ENCODE results near the gene OPA3. TPM values are rescaled to one million over a fixed set of nuclear protein-coding genes. Genes with fewer than 3 reads are reported as not detected.
A peak's percentile ranks its signal among the peaks of the same experiment; 100 is the strongest.
"Not testable (repeated sequence)": the region's sequence is repeated elsewhere in the genome, so short reads cannot be mapped to it uniquely, and the experiment has no call there.

Gene OPA3
- total RNA-seq = 1 to 10 TPM; 2.8 to 9.1 (median 5.1) TPM

DNA sequence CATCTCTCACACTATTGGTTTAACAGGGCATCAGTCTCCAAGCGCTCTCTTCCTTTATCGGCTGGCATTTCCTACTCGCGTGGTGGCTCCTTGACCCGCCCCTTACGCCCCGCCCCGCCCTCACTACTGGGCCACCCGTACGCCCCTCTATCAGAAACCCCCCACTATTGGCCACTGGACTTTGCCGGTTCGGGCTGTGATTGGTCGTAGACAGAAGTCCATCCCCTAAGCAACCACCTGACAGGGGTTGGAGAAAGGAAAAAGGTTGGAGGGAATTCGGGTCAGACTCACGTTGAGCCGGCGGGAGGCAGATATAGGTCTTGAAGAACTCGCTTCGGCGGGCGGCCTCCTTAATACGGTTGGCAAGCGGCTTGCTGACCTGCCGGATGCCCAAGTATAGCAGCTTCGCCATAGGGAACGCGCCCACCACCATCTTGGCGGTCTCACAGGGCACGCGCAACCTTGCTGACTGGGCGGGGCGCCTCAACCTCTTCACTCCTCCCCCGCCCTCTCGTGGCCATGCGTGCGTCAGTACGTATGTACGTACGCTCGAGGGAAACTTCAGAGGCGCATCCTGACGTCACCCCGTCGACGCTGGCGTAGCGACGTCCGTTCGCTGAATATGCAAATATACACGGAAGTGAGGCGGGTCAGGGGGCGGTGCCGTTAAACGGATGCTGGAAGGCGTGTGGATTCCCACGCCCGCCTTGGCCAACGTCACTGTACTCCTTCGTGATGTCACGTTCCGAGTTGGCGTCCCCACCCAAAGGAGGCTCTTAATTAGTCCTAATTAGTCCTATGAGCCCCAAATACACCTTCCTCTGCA is at the start of gene OPA3:
TSS of gene OPA3 (minus strand) at position 471 of the 826 bp plus-strand sequence. CDS start at position 433, 38 bp downstream.
- Histone ChIP-seq H3K27ac (peak within 1 kb of the TSS; percentile 95 to 99), H3K27me3 (no peaks in the 10 kb centered on the region), H3K4me1 (peaks cover 0 to 3% of the 10 kb centered on the region in 2 donors), H3K9me3 (no peaks in the 10 kb centered on the region), H3K4me3 (peak within 1 kb of the TSS; percentile 68 to 83), H3K36me3 (no peaks in the 10 kb centered on the region)
- DNase-seq = peak; percentile 100
- intact Hi-C loops (cut with DNase I; ENCODE audit: low total_unique reads) = no loop called here
- TF ChIP-seq CTCF (IDR thresholded peaks at IDR 0.05) (peak in 1 of 4 experiments; percentile 31), POLR2A (IDR thresholded peaks at IDR 0.05) (peak; percentile 53 to 71)

DNA sequence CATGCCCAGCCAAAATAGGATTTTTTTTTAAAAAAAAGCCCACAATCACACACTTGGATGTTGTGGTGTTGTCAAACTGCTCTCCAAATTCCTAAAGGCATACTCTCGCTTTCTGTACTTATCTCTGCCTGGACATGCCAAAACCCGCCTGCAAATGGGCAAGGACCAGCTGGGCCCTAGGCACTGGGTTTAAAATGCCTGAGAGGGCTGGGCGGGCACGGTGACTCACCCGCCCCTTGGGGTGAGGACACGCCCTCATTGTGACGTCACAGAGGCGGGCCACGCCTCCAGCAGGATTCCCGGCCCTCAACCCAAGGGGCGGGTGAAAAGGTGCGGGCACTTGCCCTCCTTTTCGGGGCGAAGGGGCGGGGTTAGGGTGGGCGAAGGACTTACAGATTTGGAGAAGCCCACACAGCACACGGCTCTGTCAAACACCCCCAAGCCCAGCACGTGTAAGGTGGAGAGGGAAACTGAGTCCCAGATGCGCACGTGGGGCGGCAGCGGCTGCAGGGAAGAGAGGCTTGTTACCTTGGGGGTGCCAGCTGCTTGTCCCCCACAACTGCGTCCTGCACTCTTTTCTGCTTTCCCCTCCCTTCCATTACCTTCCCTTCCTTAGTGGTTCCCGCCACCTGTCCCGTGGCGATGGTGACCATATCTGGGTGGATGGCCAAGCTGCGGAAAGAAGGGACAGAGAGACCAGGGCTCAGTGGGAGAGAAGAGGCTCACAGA is 48.0 kb upstream of the OPA3 start:
- no peak overlapping the region for H3K4me3 ChIP-seq
- intact Hi-C loops (cut with DNase I; ENCODE audit: low total_unique reads) = no loop called here
- H3K27me3 ChIP-seq = no peaks in the 10 kb centered on the region
- no peaks in the 10 kb centered on the region for H3K36me3 ChIP-seq
- H3K4me1 ChIP-seq = no peaks in the 10 kb centered on the region
- H3K27ac ChIP-seq = no peak overlapping the region
- H3K9me3 ChIP-seq = no peaks in the 10 kb centered on the region
- peak; percentile 30 to 51 for DNase-seq
- TF ChIP-seq CTCF (IDR thresholded peaks at IDR 0.05) = no peak
- no peak for TF ChIP-seq POLR2A (IDR thresholded peaks at IDR 0.05)

DNA sequence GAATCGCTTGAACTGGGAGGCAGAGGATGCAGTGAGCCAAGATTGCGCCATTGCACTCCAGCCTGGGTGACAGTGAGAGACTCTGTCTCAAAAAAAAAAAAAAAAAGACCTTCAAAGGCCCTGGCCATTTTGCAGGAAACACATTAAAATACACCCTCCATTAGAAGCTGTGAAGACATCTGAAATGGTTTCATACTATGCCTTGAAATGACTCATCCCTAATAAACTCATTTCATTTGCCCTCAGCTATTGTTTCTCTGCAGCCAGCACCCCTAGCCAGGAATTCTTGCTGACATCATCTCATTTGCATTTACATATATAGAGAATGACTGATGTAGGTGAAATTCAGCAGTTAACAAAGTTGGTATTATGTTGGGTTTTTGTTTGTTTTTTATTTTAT is 45.9 kb upstream of the OPA3 start:
- H3K27ac ChIP-seq = no peak overlapping the region
- intact Hi-C loops (cut with DNase I; ENCODE audit: low total_unique reads) = no loop called here
- no peak overlapping the region for H3K4me3 ChIP-seq
- H3K9me3 ChIP-seq = no peaks in the 10 kb centered on the region
- DNase-seq = no peak
- no peaks in the 10 kb centered on the region for H3K36me3 ChIP-seq
- H3K4me1 ChIP-seq = no peaks in the 10 kb centered on the region
- TF ChIP-seq POLR2A (IDR thresholded peaks at IDR 0.05) (no peak), CTCF (IDR thresholded peaks at IDR 0.05) (no peak)
- H3K27me3 ChIP-seq = no peaks in the 10 kb centered on the region

- H3K27me3 ChIP-seq = no peaks in the 10 kb centered on the region
- intact Hi-C loops (cut with DNase I; ENCODE audit: low total_unique reads) = no loop called here
These were observed 45.1 kb upstream of the OPA3 start for GRCh38 chr19:45629704-45630103.

DNA sequence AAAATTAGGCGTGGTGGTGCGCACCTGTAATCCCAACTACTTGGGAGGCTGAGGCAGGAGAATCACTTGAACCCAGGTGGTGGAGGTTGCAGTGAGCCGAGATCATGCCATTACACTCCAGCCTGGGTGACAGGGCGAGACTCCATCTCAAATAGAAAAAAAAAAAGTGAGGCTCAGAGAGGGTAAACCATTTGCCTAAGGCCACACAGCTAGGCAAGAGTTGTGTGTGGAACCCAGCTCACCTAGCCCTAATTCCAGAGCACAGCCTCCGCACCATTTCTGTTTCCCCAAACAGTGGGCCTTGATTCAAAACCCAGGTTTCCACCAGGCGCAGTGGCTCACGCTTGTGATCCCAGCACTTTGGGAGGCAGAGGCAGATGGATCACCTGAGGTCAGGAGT is 43.6 kb upstream of the OPA3 start:
- not testable (repeated sequence) for H3K4me1 ChIP-seq, H3K36me3 ChIP-seq

More at GRCh38 chr19:45629704-45630103, 45.1 kb upstream of the OPA3 start:
- Histone ChIP-seq H3K9me3 (no peaks in the 10 kb centered on the region), H3K36me3 (no peaks in the 10 kb centered on the region), H3K27ac (no peak overlapping the region), H3K4me3 (no peak overlapping the region), H3K4me1 (no peaks in the 10 kb centered on the region)
- no peak for TF ChIP-seq POLR2A (IDR thresholded peaks at IDR 0.05)
- no peak for TF ChIP-seq CTCF (IDR thresholded peaks at IDR 0.05)
- DNase-seq = no peak

More for the DNA sequence above, 43.6 kb upstream of the OPA3 start:
- H3K27me3 ChIP-seq; H3K27ac ChIP-seq; intact Hi-C loops (cut with DNase I; ENCODE audit: low total_unique reads); DNase-seq; H3K4me3 ChIP-seq; H3K9me3 ChIP-seq: not testable (repeated sequence)
